OCI-LY7 (cell line): ENCODE data around the gene TXNDC8. TPM values are rescaled to one million over a fixed set of nuclear protein-coding genes. Genes with fewer than 3 reads are reported as not detected.

Source experiments
- BruUV-seq: library from RNA; stranded (reverse); fragments of 400-500 nt; replicated peaks from 2 replicates; lab custom pipeline; 2021; lab: Mats Ljungman, UMichigan
- CTCF ChIA-PET: fragments of 300-600 bp; sonication (Branson Sonifier 250); formaldehyde crosslinking; loops from one replicate; lab custom pipeline; 2022; ENCODE audit warnings: antibody characterized with exemption; ENCODE audit not compliant: unreplicated experiment; lab: Charles Lee
- POLR2A ChIA-PET: fragments of 300-600 bp; sonication (Branson Sonifier 250); formaldehyde crosslinking; loops from one replicate; lab custom pipeline; 2022; ENCODE audit warnings: antibody characterized with exemption; lab: Charles Lee
- DNase-seq: peaks from one replicate; pipeline ENCODE4 v3.0.0-alpha.2; 2015; ENCODE audit warnings: low spot score
- H2AFZ ChIP-seq: fragments of 200-600 bp; sonication (generic), shearing (Covaris generic); 2 replicates; pipeline ENCODE4 v1.6.1; 2014; ENCODE audit warnings: mild to moderate bottlenecking, antibody characterized with exemption, low read length, moderate library complexity
- H3K27ac ChIP-seq: fragments of 200-600 bp; sonication (generic); 2 replicates; pipeline ENCODE4 v1.5.1; 2014; ENCODE audit warnings: mixed run types, low read depth, mild to moderate bottlenecking, moderate library complexity, low read length, inconsistent platforms; ENCODE audit not compliant: poor library complexity, severe bottlenecking
- H3K36me3 ChIP-seq: fragments of 200-600 bp; sonication (generic); 2 replicates; pipeline ENCODE4 v1.6.1; 2014; ENCODE audit warnings: mild to moderate bottlenecking, antibody characterized with exemption, low read length, moderate library complexity, mixed read lengths; ENCODE audit not compliant: insufficient read depth
- H3K4me1 ChIP-seq: fragments of 200-600 bp; sonication (generic); 2 replicates; pipeline ENCODE4 v1.5.1; 2014; ENCODE audit warnings: mild to moderate bottlenecking, low read length; ENCODE audit not compliant: insufficient read depth, poor library complexity, severe bottlenecking
- H3K4me2 ChIP-seq: fragments of 200-600 bp; sonication (generic); 2 replicates; pipeline ENCODE4 v1.6.1; 2014; ENCODE audit warnings: mild to moderate bottlenecking, low read length
- H3K4me3 ChIP-seq: fragments of 200-600 bp; sonication (generic); 2 replicates; pipeline ENCODE4 v1.5.1; 2014; ENCODE audit warnings: mild to moderate bottlenecking, low read depth, low read length; ENCODE audit not compliant: poor library complexity, severe bottlenecking
- H3K79me2 ChIP-seq: fragments of 200-600 bp; sonication (generic); 2 replicates; pipeline ENCODE4 v1.6.1; 2016; ENCODE audit warnings: low read depth, mild to moderate bottlenecking, low read length, moderate library complexity, mixed read lengths; ENCODE audit not compliant: insufficient read depth
- H3K9me2 ChIP-seq: fragments of 200-600 bp; sonication (generic); 2 replicates; pipeline ENCODE4 v1.6.1; 2016; ENCODE audit warnings: mild to moderate bottlenecking, low read length, mixed read lengths; ENCODE audit not compliant: insufficient read depth
- H3K9me3 ChIP-seq: fragments of 200-600 bp; sonication (generic); 2 replicates; pipeline ENCODE4 v1.6.1; 2014; ENCODE audit warnings: mild to moderate bottlenecking, mixed run types, low read length, mixed read lengths
- H4K20me1 ChIP-seq: fragments of 200-600 bp; sonication (generic); 2 replicates; pipeline ENCODE4 v1.6.1; 2014; ENCODE audit warnings: mild to moderate bottlenecking, antibody characterized with exemption, low read length, moderate library complexity, mixed read lengths; ENCODE audit not compliant: insufficient read depth
- CTCF ChIP-seq: fragments of 200-600 bp; sonication (generic); conservative IDR thresholded peaks from 2 replicates; pipeline ENCODE4 v1.5.1; 2014; ENCODE audit warnings: mild to moderate bottlenecking, antibody characterized with exemption, low read length, moderate library complexity, mixed read lengths
- EZH2phosphoT487 ChIP-seq: fragments of 200-600 bp; sonication (generic); IDR thresholded peaks from 2 replicates; pipeline ENCODE4 v1.6.1; 2018; ENCODE audit warnings: low read depth, borderline replicate concordance, mild to moderate bottlenecking, mixed run types, antibody characterized with exemption, low read length, moderate library complexity, mixed read lengths
- intact Hi-C: fragments of 100-400 bp; cut with micrococcal nuclease; formaldehyde crosslinking; loops from one replicate; pipeline ENCODE4 v1.10.0; 2022; ENCODE audit not compliant: unreplicated experiment
- total RNA-seq, 2 experiments: library from RNA; depleted of rRNA in 1 of 2; stranded (reverse); fragments of >200 nt in 1 of 2; shearing (Covaris generic) in 1 of 2; gene quantifications; 2 replicates each; pipeline ENCODE4 v1.2.3, GENCODE V29; 2014 to 2022

Gene TXNDC8
- total RNA-seq, 2 experiments from 2014 or later = not detected

- peaks cover 26% of the 10 kb centered on the region for H3K4me1 ChIP-seq
- intact Hi-C loops = loop anchor here (5.0 kb wide), 1 partner anchor 51 kb away; no protein-coding TSS in a partner anchor
- peak within 1 kb of the TSS; percentile 72 for H2AFZ ChIP-seq
- peak within 1 kb of the TSS; percentile 87 for H3K4me2 ChIP-seq
- peaks cover 14% of the 10 kb centered on the region; the same call in 1 of the 2 replicates for H4K20me1 ChIP-seq
- POLR2A ChIA-PET = interaction anchor here (0.6 to 1.8 kb wide), 13 partner anchors 12 to 1981 kb away, joined by 3 to 6 read pairs (median 3); no protein-coding TSS in a partner anchor
- no peaks in the 10 kb centered on the region for H3K9me3 ChIP-seq
- CTCF ChIA-PET = interaction anchor here (0.6 to 0.7 kb wide), 3 partner anchors 131 to 452 kb away, joined by 4 to 11 read pairs (median 10); no protein-coding TSS in a partner anchor
- TF ChIP-seq EZH2phosphoT487 (no peak), CTCF (no peak)
- no peaks in the 10 kb centered on the region for H3K9me2 ChIP-seq
- H3K27ac ChIP-seq = no peak within 1 kb of the TSS
- peaks cover 4% of the 10 kb centered on the region; the same call in 1 of the 2 replicates for H3K36me3 ChIP-seq
- peak; percentile 89 for DNase-seq
- H3K79me2 ChIP-seq = peaks cover 45% of the 10 kb centered on the region
- no TSS peak for BruUV-seq
- H3K4me3 ChIP-seq = peak within 1 kb of the TSS; percentile 92
Measured at GRCh38 chr9:110256380-110257096, 81.1 kb downstream of the TXNDC8 start, which contains the start of gene TXN. TSS of gene TXN (minus strand) at chr9:110256507. CDS start at chr9:110256435, 72 bp downstream.

GRCh38 chr9:110255463-110256379 lies 81.9 kb downstream of the TXNDC8 start:
- Histone ChIP-seq H3K9me3 (no peaks in the 10 kb centered on the region), H3K27ac (no peak overlapping the region), H2AFZ (peak overlapping the region; percentile 53; the same call in 1 of the 2 replicates), H3K4me3 (peak overlapping the region; percentile 92), H3K4me1 (peaks cover 26% of the 10 kb centered on the region), H3K36me3 (peaks cover 12% of the 10 kb centered on the region), H3K79me2 (peaks cover 53% of the 10 kb centered on the region), H3K9me2 (no peaks in the 10 kb centered on the region), H4K20me1 (peaks cover 17% of the 10 kb centered on the region), H3K4me2 (peak overlapping the region; percentile 87)
- intact Hi-C loops = loop anchor here (5.0 kb wide), 1 partner anchor 52 kb away; no protein-coding TSS in a partner anchor
- POLR2A ChIA-PET = interaction anchor here (0.6 to 1.8 kb wide), 7 partner anchors 16 to 1981 kb away, joined by 3 to 6 read pairs (median 4); no protein-coding TSS in a partner anchor
- BruUV-seq = no TSS peak
- peak; percentile 59 for DNase-seq
- CTCF ChIA-PET = interaction anchor here (0.7 kb wide), 2 partner anchors 300 to 451 kb away, joined by 4 to 11 read pairs; no protein-coding TSS in a partner anchor
- TF ChIP-seq EZH2phosphoT487 (no peak), CTCF (no peak)
